ENCODE measurements around the gene UNK. TPM values are rescaled to one million over a fixed set of nuclear protein-coding genes. Genes with fewer than 3 reads are reported as not detected.
A peak's percentile ranks its signal among the peaks of the same experiment; 100 is the strongest.
"Not testable (repeated sequence)": the region's sequence is repeated elsewhere in the genome, so short reads cannot be mapped to it uniquely, and the experiment has no call there.

Gene UNK
- total and polyA plus RNA-seq, 9 donors: 12.7 to 58.1 (median 39.9) TPM

DNA sequence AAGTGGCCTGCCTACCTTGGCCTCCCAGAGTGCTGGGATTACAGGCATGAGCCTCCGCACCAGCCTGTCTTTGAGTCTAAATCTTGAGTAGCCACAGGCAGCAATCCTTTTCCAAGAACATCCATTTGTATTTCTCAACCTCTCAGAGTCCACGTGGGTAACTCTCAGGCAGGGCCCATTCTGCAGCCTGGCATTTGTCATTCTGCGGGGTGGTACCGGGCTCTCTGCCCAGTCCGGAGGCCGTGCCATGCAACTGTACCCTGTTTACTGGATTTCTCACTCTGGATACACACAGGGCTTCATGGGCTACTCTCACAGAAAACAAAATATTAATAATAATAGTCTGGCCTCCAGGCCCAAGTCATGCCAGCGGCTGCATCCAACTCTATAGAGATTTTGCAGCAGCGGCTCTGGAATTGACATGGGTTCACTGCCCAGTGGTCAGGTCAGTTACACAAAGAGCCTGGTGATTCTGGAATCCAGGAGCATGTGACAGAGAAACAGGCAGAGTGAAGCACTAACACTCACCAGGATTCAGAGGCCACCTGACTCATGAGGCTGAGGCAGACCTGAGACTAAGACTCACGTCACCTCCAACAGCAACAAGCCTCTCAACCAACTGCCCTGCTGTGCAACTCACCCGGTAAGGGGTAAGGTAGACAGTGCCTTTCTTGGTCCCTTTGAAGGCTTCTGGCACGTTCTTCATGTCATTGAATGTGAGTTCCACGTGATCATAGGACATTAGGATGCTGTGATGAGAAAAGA is 66.5 kb downstream of the UNK start:
- 87 to 94% (median 90%) methylated on average over 12 of the region's 12 CpGs for WGBS, 3 donors
- intact Hi-C loops (cut with DNase I): no loop called here
- H3K27me3 ChIP-seq: no peaks in the 10 kb centered on the region
- no peak for DNase-seq
- TF ChIP-seq EP300 (IDR thresholded peaks at IDR 0.05): no peak
- TF ChIP-seq, protein P1, sequence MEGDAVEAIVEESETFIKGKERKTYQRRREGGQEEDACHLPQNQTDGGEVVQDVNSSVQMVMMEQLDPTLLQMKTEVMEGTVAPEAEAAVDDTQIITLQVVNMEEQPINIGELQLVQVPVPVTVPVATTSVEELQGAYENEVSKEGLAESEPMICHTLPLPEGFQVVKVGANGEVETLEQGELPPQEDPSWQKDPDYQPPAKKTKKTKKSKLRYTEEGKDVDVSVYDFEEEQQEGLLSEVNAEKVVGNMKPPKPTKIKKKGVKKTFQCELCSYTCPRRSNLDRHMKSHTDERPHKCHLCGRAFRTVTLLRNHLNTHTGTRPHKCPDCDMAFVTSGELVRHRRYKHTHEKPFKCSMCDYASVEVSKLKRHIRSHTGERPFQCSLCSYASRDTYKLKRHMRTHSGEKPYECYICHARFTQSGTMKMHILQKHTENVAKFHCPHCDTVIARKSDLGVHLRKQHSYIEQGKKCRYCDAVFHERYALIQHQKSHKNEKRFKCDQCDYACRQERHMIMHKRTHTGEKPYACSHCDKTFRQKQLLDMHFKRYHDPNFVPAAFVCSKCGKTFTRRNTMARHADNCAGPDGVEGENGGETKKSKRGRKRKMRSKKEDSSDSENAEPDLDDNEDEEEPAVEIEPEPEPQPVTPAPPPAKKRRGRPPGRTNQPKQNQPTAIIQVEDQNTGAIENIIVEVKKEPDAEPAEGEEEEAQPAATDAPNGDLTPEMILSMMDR (IDR thresholded peaks at IDR 0.05): no peak
- no peak for TF ChIP-seq POLR2A (IDR thresholded peaks at IDR 0.05)
- H3K4me3 ChIP-seq: no peak overlapping the region
- H3K27ac ChIP-seq: no peak overlapping the region
- H3K9me3 ChIP-seq: no peaks in the 10 kb centered on the region
- H3K4me1 ChIP-seq (ENCODE audit: insufficient read depth): peaks cover 9% of the 10 kb centered on the region
- H3K36me3 ChIP-seq: no peaks in the 10 kb centered on the region

DNA sequence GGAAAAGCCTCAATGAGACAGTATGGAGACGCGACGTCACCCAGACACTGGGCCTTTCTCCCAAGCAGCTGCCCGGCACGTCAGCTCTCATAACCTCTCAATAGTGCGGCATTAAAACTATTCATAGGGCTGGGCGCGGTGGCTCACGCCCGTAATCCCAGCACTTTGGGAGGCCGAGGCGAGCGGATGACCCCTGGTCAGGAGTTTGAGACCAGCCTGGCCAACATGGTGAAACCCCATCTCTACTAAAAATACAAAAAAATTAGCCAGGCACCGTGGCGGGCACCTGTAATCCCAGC is 67.0 kb downstream of the UNK start:
- H3K4me1 ChIP-seq (ENCODE audit: insufficient read depth); H3K27ac ChIP-seq; H3K4me3 ChIP-seq; intact Hi-C loops (cut with DNase I); H3K9me3 ChIP-seq; H3K27me3 ChIP-seq; DNase-seq; H3K36me3 ChIP-seq: not testable (repeated sequence)
- WGBS, 3 donors: 89 to 91% (median 91%) methylated on average over 15 of the region's 15 CpGs

DNA sequence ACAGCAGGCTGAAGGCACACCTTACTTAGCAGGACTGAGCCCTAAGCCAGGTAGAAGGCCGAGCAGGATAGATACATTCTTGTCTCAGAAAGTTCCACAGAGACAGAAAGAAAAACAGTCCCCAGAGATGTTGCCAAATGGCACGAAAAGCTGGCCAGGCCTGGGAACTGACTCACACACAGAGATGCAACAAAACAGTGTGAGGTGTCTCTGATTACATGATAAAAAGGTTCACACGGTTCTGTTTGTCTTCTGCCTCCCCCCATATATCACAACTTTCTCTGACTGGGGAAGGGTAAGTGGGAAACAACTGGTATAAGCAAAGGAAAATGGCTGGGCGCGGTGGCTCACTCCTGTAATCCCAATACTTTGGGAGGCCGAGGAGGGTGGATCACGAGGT is 68.8 kb downstream of the UNK start:
- no peak for DNase-seq
- intact Hi-C loops (cut with DNase I): no loop called here
- Histone ChIP-seq H3K4me1 (ENCODE audit: insufficient read depth) (peaks cover 9% of the 10 kb centered on the region), H3K27ac (no peak overlapping the region), H3K9me3 (no peaks in the 10 kb centered on the region), H3K36me3 (no peaks in the 10 kb centered on the region), H3K27me3 (no peaks in the 10 kb centered on the region), H3K4me3 (no peak overlapping the region)
- WGBS, 3 donors: 67 to 73% (median 69%) methylated on average over 7 of the region's 7 CpGs
- TF ChIP-seq EP300 (IDR thresholded peaks at IDR 0.05) (no peak), POLR2A (IDR thresholded peaks at IDR 0.05) (no peak)
- TF ChIP-seq, protein P1 (IDR thresholded peaks at IDR 0.05): no peak

DNA sequence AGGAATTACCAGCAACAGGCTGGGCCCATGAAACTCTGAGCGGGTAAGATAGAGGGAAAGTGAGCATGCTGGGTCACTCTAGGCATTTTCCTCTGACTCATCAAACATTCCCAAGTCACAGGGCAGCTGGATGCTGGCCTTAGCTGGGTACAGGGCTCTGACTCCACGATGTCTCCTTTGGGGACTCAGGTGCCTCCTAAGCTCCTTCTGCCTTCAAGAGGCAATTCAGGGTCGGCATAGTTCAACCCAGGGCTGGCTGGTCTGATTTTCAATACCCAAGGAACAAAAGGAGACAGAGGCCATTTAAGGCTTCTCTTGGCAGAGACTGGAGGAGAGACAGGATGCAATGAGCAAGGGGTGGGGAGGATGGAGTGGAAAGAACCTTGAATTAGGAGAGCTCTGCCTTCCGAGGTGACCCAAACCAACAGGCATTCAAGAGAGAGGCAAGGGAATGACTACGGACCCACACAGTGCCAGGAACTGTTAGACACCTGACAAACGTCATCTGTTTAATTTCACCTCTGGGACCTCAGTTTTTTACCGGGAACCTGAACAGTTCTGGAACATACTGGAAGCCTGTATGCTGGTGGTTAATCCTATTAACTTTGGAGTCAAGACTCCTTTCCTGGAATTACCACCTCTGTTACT is 69.6 kb downstream of the UNK start:
- Histone ChIP-seq H3K36me3 (no peaks in the 10 kb centered on the region), H3K9me3 (no peaks in the 10 kb centered on the region), H3K27ac (peak overlapping the region; percentile 81 to 89), H3K27me3 (no peaks in the 10 kb centered on the region), H3K4me3 (peak overlapping the region; percentile 74), H3K4me1 (ENCODE audit: insufficient read depth) (peaks cover 8% of the 10 kb centered on the region)
- WGBS, 3 donors: 15 to 19% (median 18%) methylated on average over 7 of the region's 7 CpGs
- TF ChIP-seq POLR2A (IDR thresholded peaks at IDR 0.05): no peak
- no peak for TF ChIP-seq EP300 (IDR thresholded peaks at IDR 0.05)
- TF ChIP-seq, protein P1 (IDR thresholded peaks at IDR 0.05): no peak
- DNase-seq: peak in 1 of 5 donors; percentile 58
- intact Hi-C loops (cut with DNase I): no loop called here

DNA sequence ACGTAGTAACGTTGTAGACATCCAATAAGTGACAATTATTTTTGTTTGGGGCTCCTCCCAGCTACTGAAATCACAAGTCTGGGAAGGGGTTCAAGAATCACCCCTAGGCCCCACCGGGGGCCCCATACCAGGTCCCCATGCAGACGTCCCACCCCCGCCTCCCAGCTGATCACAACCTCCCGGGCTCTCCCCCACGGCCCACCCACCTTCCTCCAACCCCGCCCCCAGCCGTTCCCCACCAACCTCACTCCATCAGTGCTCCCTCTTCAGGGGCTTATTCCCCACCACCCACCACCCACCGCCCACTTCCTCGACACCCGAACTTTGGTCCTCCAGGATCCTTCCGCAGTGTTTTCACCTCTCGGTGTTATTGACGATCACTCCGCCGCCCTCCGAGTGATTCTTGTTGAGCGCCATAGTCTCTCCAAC is 70.3 kb downstream of the UNK start:
- Histone ChIP-seq H3K27me3 (no peaks in the 10 kb centered on the region), H3K4me3 (peak overlapping the region; percentile 74), H3K27ac (peak overlapping the region; percentile 81 to 89), H3K36me3 (no peaks in the 10 kb centered on the region), H3K9me3 (no peaks in the 10 kb centered on the region), H3K4me1 (ENCODE audit: insufficient read depth) (peaks cover 2% of the 10 kb centered on the region)
- intact Hi-C loops (cut with DNase I): loop anchor here in 1 of 4 donors (5.0 kb wide), 1 partner anchor 42 kb away; the partner anchor contains the start of gene TRIM65
- DNase-seq: no peak
- TF ChIP-seq, protein P1 (IDR thresholded peaks at IDR 0.05): peak in 1 of 3 donors; percentile 28
- TF ChIP-seq POLR2A (IDR thresholded peaks at IDR 0.05): no peak
- 0 to 1% (median 0%) methylated on average over 19 of the region's 19 CpGs for WGBS, 3 donors

All from ovary (tissue), 9 donors.